H1 (cell line): ENCODE data around the gene RNF144A. TPM values are rescaled to one million over a fixed set of nuclear protein-coding genes. Genes with fewer than 3 reads are reported as not detected.

ENCODE experiments used
- CHD2 ChIP-seq: IDR thresholded peaks from 2 replicates; pipeline ENCODE4 v1.6.1; 2012; ENCODE audit warnings: low read length, improper control_type of control experiment
- CHD7 ChIP-seq: fragments of 300-600 bp; sonication (generic); IDR thresholded peaks from 2 replicates; pipeline ENCODE4 v1.7.1; 2012; ENCODE audit warnings: low read length, moderate library complexity, mild to moderate bottlenecking, inconsistent platforms; ENCODE audit not compliant: insufficient replicate concordance
- HDAC6 ChIP-seq: IDR thresholded peaks from one replicate; pipeline ENCODE4 v1.7.1; 2012; ENCODE audit warnings: low read depth, mild to moderate bottlenecking, inconsistent platforms, low read length, moderate library complexity
- NANOG ChIP-seq: IDR thresholded peaks from 2 replicates; pipeline ENCODE4 v1.6.1; 2011; ENCODE audit warnings: low read length, low read depth, mild to moderate bottlenecking, inconsistent platforms; ENCODE audit not compliant: insufficient read depth, poor library complexity, severe bottlenecking
- RNF2 ChIP-seq: fragments of 200-900, 300-1000 bp; sonication (generic); IDR thresholded peaks from 2 replicates; pipeline ENCODE4 v1.7.1; 2016; ENCODE audit warnings: borderline replicate concordance, low read depth, mild to moderate bottlenecking, antibody characterized with exemption, low read length; ENCODE audit not compliant: poor library complexity, severe bottlenecking; ENCODE audit errors: missing control alignments
- TEAD4 ChIP-seq: IDR thresholded peaks from 2 replicates; pipeline ENCODE4 v1.6.1; 2012; ENCODE audit warnings: low read depth, low read length, inconsistent platforms, mixed read lengths
- polyA plus RNA-seq, 7 experiments: library from polyadenylated mRNA; depleted of rRNA in 3 of 7; stranded (reverse) in 5 of 7; unstranded in 2 of 7; fragments of >200 nt in 5 of 7; fragments of 200-250 nt in 2 of 7; gene quantifications; 1 replicate in 5 of 7; 2 replicates in 1 of 7; 4 replicates in 1 of 7; pipeline versions ENCODE4 v1.2.1 to v1.2.3, GENCODE V29; 2011 to 2013; ENCODE audit warnings: missing spikeins in 2 of 7, mixed read lengths in 2 of 7
- total RNA-seq: library from RNA; stranded (reverse); fragmentation: NEBNext Ultra II Directional; extraction: Animal tissue kit (Norgen Biotek cat#: 25700); gene quantifications from 2 replicates; pipeline ENCODE4 v1.2.1, GENCODE V29; 2021

Gene RNF144A
- total and polyA plus RNA-seq, 2 of the 8 experiments (the other 6 are each of a cell fraction or from before 2014, with no cell fraction given), result 14.0 to 15.0 TPM

GRCh38 chr2:6876309-6876708, 40.9 kb upstream of the RNF144A start (continued):
- no peak for TF ChIP-seq CHD7
- TF ChIP-seq RNF2, result no peak
- TF ChIP-seq NANOG, result no peak
- TF ChIP-seq TEAD4, result no peak
- TF ChIP-seq CHD2, result no peak
- TF ChIP-seq HDAC6, result no peak
